WTC11 (cell line): Measurements from ENCODE around the gene NOL4L.

Source experiments
- FOXK1 ChIP-seq: sonication (generic); formaldehyde crosslinking; IDR thresholded peaks from 2 replicates; pipeline ENCODE4 v1.8.0; 2022; ENCODE audit warnings: mild to moderate bottlenecking, moderate library complexity, missing genetic modification reagents
- ZNF232 ChIP-seq: sonication (generic); formaldehyde crosslinking; IDR thresholded peaks from 2 replicates; pipeline ENCODE4 v1.8.0; 2022; ENCODE audit warnings: mild to moderate bottlenecking, missing genetic modification reagents

- TF ChIP-seq FOXK1 (CRISPR knock-in tag) (no peak), ZNF232 (CRISPR knock-in tag) (no peak)
Observed at GRCh38 chr20:32541323-32542258, 43.5 kb downstream of the NOL4L start.
